Thyroid gland (tissue), 4 donors: Measurements from ENCODE around the gene AKNA. TPM values are rescaled to one million over a fixed set of nuclear protein-coding genes. Genes with fewer than 3 reads are reported as not detected.

Experiments
- DNase-seq, 2 donors: peaks; one replicate each; pipeline ENCODE4 v3.0.0-alpha.2; 2019
- H3K27ac ChIP-seq, 3 donors: fragments of 200-600 bp; sonication (generic); 1 replicate in 2 of 3; 2 replicates in 1 of 3; pipeline ENCODE4 v1.5.1; 2016 to 2019; ENCODE audit warnings: mild to moderate bottlenecking in 1 of 3, moderate library complexity in 1 of 3
- H3K27me3 ChIP-seq: fragments of 200-600 bp; sonication (generic); one replicate; pipeline ENCODE4 v1.5.1; 2019
- H3K36me3 ChIP-seq, 2 donors: fragments of 200-600 bp; sonication (generic); one replicate each; pipeline ENCODE4 v1.5.1; 2016 to 2019
- H3K4me1 ChIP-seq, 2 donors: fragments of 200-600 bp; sonication (generic); one replicate each; pipeline ENCODE4 v1.5.1; 2017 to 2019
- H3K4me3 ChIP-seq, 3 donors: fragments of 200-600 bp; sonication (generic); replicated peaks in 1 of 3; 1 replicate in 2 of 3; 2 replicates in 1 of 3; pipeline ENCODE4 v1.5.1; 2016; ENCODE audit warnings: mild to moderate bottlenecking in 1 of 3
- H3K9me3 ChIP-seq: fragments of 200-600 bp; sonication (generic); one replicate; pipeline ENCODE4 v1.5.1; 2017
- CTCF ChIP-seq, 6 experiments: fragments of 200-600 bp in 3 of 6; fragments of 450-650 bp in 3 of 6; sonication (generic) in 3 of 6; IDR thresholded peaks; one replicate each; pipeline ENCODE4 v1.5.1; 2016 to 2019; ENCODE audit warnings: antibody characterized with exemption in 6 of 6, mild to moderate bottlenecking in 2 of 6, inconsistent platforms in 1 of 6, moderate library complexity in 1 of 6
- POLR2A ChIP-seq, 2 donors: fragments of 450-650 bp; IDR thresholded peaks; one replicate each; pipeline ENCODE4 v1.6.1; 2017; ENCODE audit warnings: antibody characterized with exemption in 2 of 2, mild to moderate bottlenecking in 2 of 2, moderate library complexity in 1 of 2
- WGBS, 2 donors: methylation state at CpG; one replicate each; pipeline ENCODE4 v1.1.5; 2017; 5-methylcytosine and 5-hydroxymethylcytosine counted together
- intact Hi-C: fragments of 100-400 bp; cut with DNase I; formaldehyde crosslinking; loops from one replicate; pipeline ENCODE4 v1.15.1; 2023
- total RNA-seq, 4 donors: library from RNA; depleted of rRNA; stranded (reverse); fragments of >200 nt; gene quantifications; one replicate each; pipeline ENCODE4 v1.2.3, GENCODE V29; 2016

The AKNA gene
- total RNA-seq, 4 donors from 2014 or later, result 10.0 to 17.0 (median 12.5) TPM

- H3K4me3 ChIP-seq, result no peak overlapping the region
- no peaks in the 10 kb centered on the region for H3K4me1 ChIP-seq
- no peak for TF ChIP-seq CTCF (IDR thresholded peaks at IDR 0.05)
- no peak for TF ChIP-seq POLR2A (IDR thresholded peaks at IDR 0.05)
- no peaks in the 10 kb centered on the region for H3K36me3 ChIP-seq
- WGBS, 2 donors, result 80 to 90% methylated on average over 5 of the region's 5 CpGs
- intact Hi-C loops, result loop anchor here (5.0 to 10.0 kb wide), 3 partner anchors 97 to 244 kb away; partner anchors contain the start of genes ATP6V1G1 and WHRN
- no peak overlapping the region for H3K27ac ChIP-seq
- no peaks in the 10 kb centered on the region for H3K27me3 ChIP-seq
- H3K9me3 ChIP-seq, result no peaks in the 10 kb centered on the region
- DNase-seq, result no peak
Observed at GRCh38 chr9:114407889-114408288, 20.1 kb upstream of the AKNA start.

- no peak for DNase-seq
- no peaks in the 10 kb centered on the region for H3K36me3 ChIP-seq
- whole genome bisulfite sequencing, 2 donors, result 90 to 94% methylated on average over 13 of the region's 13 CpGs
- no peaks in the 10 kb centered on the region for H3K4me1 ChIP-seq
- H3K27ac ChIP-seq, result no peak overlapping the region
- H3K4me3 ChIP-seq, result no peak overlapping the region
- no peaks in the 10 kb centered on the region for H3K27me3 ChIP-seq
- H3K9me3 ChIP-seq, result no peaks in the 10 kb centered on the region
- no peak for TF ChIP-seq CTCF (IDR thresholded peaks at IDR 0.05)
- no peak for TF ChIP-seq POLR2A (IDR thresholded peaks at IDR 0.05)
- intact Hi-C loops, result loop anchor here (5.0 to 10.0 kb wide), 3 partner anchors 98 to 246 kb away; partner anchors contain the start of genes ATP6V1G1 and WHRN
Observed at GRCh38 chr9:114406441-114406840, 18.7 kb upstream of the AKNA start.

GRCh38 chr9:114405294-114406034 is 17.7 kb upstream of the AKNA start:
- peak; percentile 68 to 73 for DNase-seq
- Histone ChIP-seq H3K36me3 (no peaks in the 10 kb centered on the region), H3K27me3 (no peaks in the 10 kb centered on the region), H3K4me1 (no peaks in the 10 kb centered on the region), H3K4me3 (no peak overlapping the region), H3K9me3 (no peaks in the 10 kb centered on the region), H3K27ac (no peak overlapping the region)
- TF ChIP-seq POLR2A (IDR thresholded peaks at IDR 0.05), result no peak
- peak; percentile 32 to 79 (median 76) for TF ChIP-seq CTCF (IDR thresholded peaks at IDR 0.05)
- WGBS, 2 donors, result 34 to 35% methylated on average over 12 to 14 of the region's 15 CpGs
- intact Hi-C loops, result loop anchor here (5.0 to 10.0 kb wide), 3 partner anchors 99 to 247 kb away; partner anchors contain the start of genes ATP6V1G1 and WHRN

GRCh38 chr9:114404531-114404930 is 16.7 kb upstream of the AKNA start:
- 81 to 100% methylated on average over 2 of the region's 2 CpGs for WGBS, 2 donors
- DNase-seq, result no peak
- intact Hi-C loops, result loop anchor here (10.0 kb wide), 2 partner anchors 100 to 180 kb away; partner anchors contain the start of genes ATP6V1G1 and WHRN
- no peak for TF ChIP-seq POLR2A (IDR thresholded peaks at IDR 0.05)
- no peak for TF ChIP-seq CTCF (IDR thresholded peaks at IDR 0.05)
- no peaks in the 10 kb centered on the region for H3K9me3 ChIP-seq
- H3K4me1 ChIP-seq, result no peaks in the 10 kb centered on the region
- H3K36me3 ChIP-seq, result no peaks in the 10 kb centered on the region
- H3K27me3 ChIP-seq, result no peaks in the 10 kb centered on the region
- H3K4me3 ChIP-seq, result no peak overlapping the region
- no peak overlapping the region for H3K27ac ChIP-seq

GRCh38 chr9:114403153-114403756 is 15.5 kb upstream of the AKNA start:
- Histone ChIP-seq H3K4me3 (no peak overlapping the region), H3K4me1 (no peaks in the 10 kb centered on the region), H3K9me3 (no peaks in the 10 kb centered on the region), H3K36me3 (no peaks in the 10 kb centered on the region), H3K27ac (no peak overlapping the region), H3K27me3 (no peaks in the 10 kb centered on the region)
- WGBS, 2 donors, result 89 to 90% methylated on average over 14 to 16 of the region's 16 CpGs
- intact Hi-C loops, result loop anchor here (10.0 kb wide), 2 partner anchors 102 to 182 kb away; partner anchors contain the start of genes ATP6V1G1 and WHRN
- DNase-seq, result no peak
- no peak for TF ChIP-seq POLR2A (IDR thresholded peaks at IDR 0.05)
- TF ChIP-seq CTCF (IDR thresholded peaks at IDR 0.05), result no peak
